Liver (tissue), 9 donors: ENCODE measurements around the gene BTRC. TPM values are rescaled to one million over a fixed set of nuclear protein-coding genes. Genes with fewer than 3 reads are reported as not detected.

Source experiments
- DNase-seq: peaks from one replicate; pipeline ENCODE4 v3.0.0-alpha.2; 2017; ENCODE audit warnings: low spot score
- H3K27ac ChIP-seq, 2 donors: one replicate each; pipeline ENCODE4 v1.7.0; 2013; ENCODE audit warnings: inconsistent platforms in 2 of 2, low read length in 2 of 2, control low read depth in 1 of 2, low read depth in 1 of 2, mild to moderate bottlenecking in 1 of 2
- H3K27me3 ChIP-seq, 4 donors: one replicate each; pipeline versions ENCODE4 v1.6.1 to v1.7.0; 2013; ENCODE audit warnings: low read length in 3 of 4, inconsistent platforms in 1 of 4, mild to moderate bottlenecking in 1 of 4, moderate library complexity in 1 of 4; ENCODE audit not compliant: control insufficient read depth in 4 of 4, insufficient read depth in 4 of 4
- H3K36me3 ChIP-seq, 4 donors: one replicate each; pipeline versions ENCODE4 v1.6.1 to v1.7.0; 2013; ENCODE audit warnings: low read length in 3 of 4, mild to moderate bottlenecking in 3 of 4, low read depth in 1 of 4, moderate library complexity in 1 of 4; ENCODE audit not compliant: control insufficient read depth in 4 of 4, insufficient read depth in 3 of 4
- H3K4me1 ChIP-seq, 4 donors: one replicate each; pipeline versions ENCODE4 v1.6.1 to v1.7.0; 2013; ENCODE audit warnings: low read length in 3 of 4, mild to moderate bottlenecking in 3 of 4, moderate library complexity in 1 of 4; ENCODE audit not compliant: control insufficient read depth in 4 of 4, insufficient read depth in 4 of 4
- H3K4me3 ChIP-seq, 3 donors: one replicate each; pipeline versions ENCODE4 v1.6.1 to v1.7.0; 2013; ENCODE audit warnings: low read length in 3 of 3, control low read depth in 1 of 3, low read depth in 1 of 3, mild to moderate bottlenecking in 1 of 3
- H3K9ac ChIP-seq, 2 donors: one replicate each; pipeline ENCODE4 v1.7.0; 2013; ENCODE audit warnings: low read length in 2 of 2, mild to moderate bottlenecking in 2 of 2, moderate library complexity in 2 of 2, control low read depth in 1 of 2, low read depth in 1 of 2
- H3K9me3 ChIP-seq, 4 donors: one replicate each; pipeline versions ENCODE4 v1.6.1 to v1.7.0; 2013; ENCODE audit warnings: low read length in 3 of 4; ENCODE audit not compliant: control insufficient read depth in 4 of 4
- EGR1 ChIP-seq, 2 donors: IDR thresholded peaks; 2 replicates each; pipeline ENCODE4 v1.6.1; 2016 to 2018; ENCODE audit warnings: antibody characterized with exemption in 2 of 2, low read depth in 2 of 2
- FOXA1 ChIP-seq: IDR thresholded peaks from 2 replicates; pipeline ENCODE4 v1.6.1; 2016; ENCODE audit warnings: antibody characterized with exemption
- FOXA2 ChIP-seq: IDR thresholded peaks from 2 replicates; pipeline ENCODE4 v1.6.1; 2016; ENCODE audit warnings: antibody characterized with exemption
- HNF4A ChIP-seq, 2 donors: conservative IDR thresholded peaks; 2 replicates each; pipeline ENCODE4 v1.6.1; 2016; ENCODE audit warnings: antibody characterized with exemption in 2 of 2, mild to moderate bottlenecking in 2 of 2
- HNF4G ChIP-seq: IDR thresholded peaks from 2 replicates; pipeline ENCODE4 v1.6.1; 2016; ENCODE audit warnings: antibody characterized with exemption
- JUND ChIP-seq, 2 donors: IDR thresholded peaks; 2 replicates each; pipeline ENCODE4 v1.6.1; 2016; ENCODE audit warnings: antibody characterized with exemption in 2 of 2
- NR2F2 ChIP-seq: IDR thresholded peaks from 2 replicates; pipeline ENCODE4 v1.6.1; 2016; ENCODE audit warnings: antibody characterized with exemption
- RXRA ChIP-seq, 2 donors: IDR thresholded peaks; 2 replicates each; pipeline ENCODE4 v1.6.1; 2017 to 2018; ENCODE audit warnings: antibody characterized with exemption in 2 of 2, mild to moderate bottlenecking in 1 of 2
- SP1 ChIP-seq: IDR thresholded peaks from 2 replicates; pipeline ENCODE4 v1.6.1; 2018; ENCODE audit warnings: antibody characterized with exemption, mild to moderate bottlenecking
- TAF1 ChIP-seq: conservative IDR thresholded peaks from 2 replicates; pipeline ENCODE4 v1.6.1; 2016; ENCODE audit warnings: antibody characterized with exemption, mild to moderate bottlenecking
- YY1 ChIP-seq: IDR thresholded peaks from 2 replicates; pipeline ENCODE4 v1.6.1; 2016; ENCODE audit warnings: antibody characterized with exemption, mild to moderate bottlenecking
- WGBS: extraction: QIAGEN DNeasy Blood & Tissue Kit; methylation state at CpG from one replicate; pipeline ENCODE4 v1.1.7; 2013; 5-methylcytosine and 5-hydroxymethylcytosine counted together
- polyA plus RNA-seq, 2 donors: library from polyadenylated mRNA; stranded (reverse) in 1 of 2; unstranded in 1 of 2; fragments of 200-250 nt in 1 of 2; fragments of >200 nt in 1 of 2; fragmentation: Nextera tagmentation in 1 of 2; extraction: Ambion mirVana in 1 of 2; gene quantifications; one replicate each; pipeline versions ENCODE4 v1.2.1 to v1.2.3, GENCODE V29; 2013 to 2015
- total RNA-seq, 2 donors: library from RNA; depleted of rRNA; stranded (reverse); fragments of >200 nt; gene quantifications; one replicate each; pipeline ENCODE4 v1.2.3, GENCODE V29; 2014
- TF ChIP-seq, protein P1 (sequence below): IDR thresholded peaks from 2 replicates; pipeline ENCODE4 v1.6.1; 2016; ENCODE audit warnings: antibody characterized with exemption
- TF ChIP-seq, protein P2 (sequence below): IDR thresholded peaks from 2 replicates; pipeline ENCODE4 v1.6.1; 2016; ENCODE audit warnings: antibody characterized with exemption, mild to moderate bottlenecking
- TF ChIP-seq, protein P3 (sequence below): IDR thresholded peaks from 2 replicates; pipeline ENCODE4 v1.6.1; 2016; ENCODE audit warnings: antibody characterized with exemption
- TF ChIP-seq, protein P4 (sequence below): IDR thresholded peaks from 2 replicates; pipeline ENCODE4 v1.6.1; 2016; ENCODE audit warnings: antibody characterized with exemption
- donor health status: healthy.
- donor health status: healthy.
- donor health status: healthy.
- donor health status: healthy.
- donor health status: healthy.

BTRC gene
- total and polyA plus RNA-seq, 4 donors, result 2.7 to 28.2 (median 5.9) TPM

DNA sequence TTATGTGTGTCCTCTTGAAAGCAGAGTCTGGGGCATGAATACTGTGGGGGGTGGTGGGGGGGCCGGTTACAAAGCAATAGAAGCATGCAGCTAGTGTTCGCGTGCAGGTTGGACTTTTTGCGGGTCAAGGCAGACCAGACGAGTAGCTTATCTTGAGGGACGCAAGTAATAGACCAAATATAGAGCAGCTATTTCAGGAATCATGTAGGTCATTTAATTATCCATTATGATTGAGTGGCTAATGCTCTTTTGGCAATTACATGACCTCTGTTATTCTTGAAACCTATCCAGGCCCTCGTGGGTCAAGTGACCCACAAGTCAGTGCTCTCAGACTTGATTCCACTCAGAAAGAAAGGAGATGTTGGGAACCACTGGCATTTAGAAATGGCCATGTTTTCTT is 93.0 kb downstream of the BTRC start:
- H3K9ac ChIP-seq, result no peak overlapping the region
- TF ChIP-seq, protein P1, sequence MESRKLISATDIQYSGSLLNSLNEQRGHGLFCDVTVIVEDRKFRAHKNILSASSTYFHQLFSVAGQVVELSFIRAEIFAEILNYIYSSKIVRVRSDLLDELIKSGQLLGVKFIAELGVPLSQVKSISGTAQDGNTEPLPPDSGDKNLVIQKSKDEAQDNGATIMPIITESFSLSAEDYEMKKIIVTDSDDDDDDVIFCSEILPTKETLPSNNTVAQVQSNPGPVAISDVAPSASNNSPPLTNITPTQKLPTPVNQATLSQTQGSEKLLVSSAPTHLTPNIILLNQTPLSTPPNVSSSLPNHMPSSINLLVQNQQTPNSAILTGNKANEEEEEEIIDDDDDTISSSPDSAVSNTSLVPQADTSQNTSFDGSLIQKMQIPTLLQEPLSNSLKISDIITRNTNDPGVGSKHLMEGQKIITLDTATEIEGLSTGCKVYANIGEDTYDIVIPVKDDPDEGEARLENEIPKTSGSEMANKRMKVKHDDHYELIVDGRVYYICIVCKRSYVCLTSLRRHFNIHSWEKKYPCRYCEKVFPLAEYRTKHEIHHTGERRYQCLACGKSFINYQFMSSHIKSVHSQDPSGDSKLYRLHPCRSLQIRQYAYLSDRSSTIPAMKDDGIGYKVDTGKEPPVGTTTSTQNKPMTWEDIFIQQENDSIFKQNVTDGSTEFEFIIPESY, result no peak
- TF ChIP-seq RXRA (IDR thresholded peaks at IDR 0.05) (peak; percentile 56 to 68), NR2F2 (peak; percentile 37)
- H3K4me1 ChIP-seq, result peaks cover 0 to 2% (median 0%) of the 10 kb centered on the region in 4 donors
- no peaks in the 10 kb centered on the region for H3K9me3 ChIP-seq
- H3K4me3 ChIP-seq, result no peak overlapping the region
- no peak overlapping the region for H3K27ac ChIP-seq
- 81% methylated on average over 7 of the region's 7 CpGs for WGBS
- no peak for DNase-seq
- no peaks in the 10 kb centered on the region for H3K36me3 ChIP-seq
- no peaks in the 10 kb centered on the region for H3K27me3 ChIP-seq

DNA sequence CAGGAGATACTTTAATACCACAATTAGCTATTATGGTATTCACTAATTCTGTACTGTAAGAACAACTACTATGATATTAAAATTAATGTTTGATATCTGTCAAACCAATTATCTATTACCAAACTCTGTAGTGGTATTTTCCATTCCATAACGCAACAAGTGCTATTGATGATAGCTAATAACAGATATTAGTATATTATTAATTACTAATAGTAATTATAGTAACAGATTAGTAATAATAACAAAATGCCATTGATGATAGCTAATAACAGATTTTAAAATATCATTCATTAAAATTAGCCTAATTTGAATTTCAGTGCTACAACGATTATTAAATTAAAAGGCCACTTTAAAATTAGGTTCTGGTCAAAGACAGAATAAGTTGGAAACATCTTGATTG is 93.5 kb downstream of the BTRC start:
- TF ChIP-seq RXRA (IDR thresholded peaks at IDR 0.05) (no peak), HNF4A (conservative IDR thresholded peaks at IDR 0.05) (no peak), NR2F2 (no peak), TAF1 (no peak), FOXA2 (no peak)
- TF ChIP-seq, protein P2, sequence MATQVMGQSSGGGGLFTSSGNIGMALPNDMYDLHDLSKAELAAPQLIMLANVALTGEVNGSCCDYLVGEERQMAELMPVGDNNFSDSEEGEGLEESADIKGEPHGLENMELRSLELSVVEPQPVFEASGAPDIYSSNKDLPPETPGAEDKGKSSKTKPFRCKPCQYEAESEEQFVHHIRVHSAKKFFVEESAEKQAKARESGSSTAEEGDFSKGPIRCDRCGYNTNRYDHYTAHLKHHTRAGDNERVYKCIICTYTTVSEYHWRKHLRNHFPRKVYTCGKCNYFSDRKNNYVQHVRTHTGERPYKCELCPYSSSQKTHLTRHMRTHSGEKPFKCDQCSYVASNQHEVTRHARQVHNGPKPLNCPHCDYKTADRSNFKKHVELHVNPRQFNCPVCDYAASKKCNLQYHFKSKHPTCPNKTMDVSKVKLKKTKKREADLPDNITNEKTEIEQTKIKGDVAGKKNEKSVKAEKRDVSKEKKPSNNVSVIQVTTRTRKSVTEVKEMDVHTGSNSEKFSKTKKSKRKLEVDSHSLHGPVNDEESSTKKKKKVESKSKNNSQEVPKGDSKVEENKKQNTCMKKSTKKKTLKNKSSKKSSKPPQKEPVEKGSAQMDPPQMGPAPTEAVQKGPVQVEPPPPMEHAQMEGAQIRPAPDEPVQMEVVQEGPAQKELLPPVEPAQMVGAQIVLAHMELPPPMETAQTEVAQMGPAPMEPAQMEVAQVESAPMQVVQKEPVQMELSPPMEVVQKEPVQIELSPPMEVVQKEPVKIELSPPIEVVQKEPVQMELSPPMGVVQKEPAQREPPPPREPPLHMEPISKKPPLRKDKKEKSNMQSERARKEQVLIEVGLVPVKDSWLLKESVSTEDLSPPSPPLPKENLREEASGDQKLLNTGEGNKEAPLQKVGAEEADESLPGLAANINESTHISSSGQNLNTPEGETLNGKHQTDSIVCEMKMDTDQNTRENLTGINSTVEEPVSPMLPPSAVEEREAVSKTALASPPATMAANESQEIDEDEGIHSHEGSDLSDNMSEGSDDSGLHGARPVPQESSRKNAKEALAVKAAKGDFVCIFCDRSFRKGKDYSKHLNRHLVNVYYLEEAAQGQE, result no peak
- TF ChIP-seq, protein P3, sequence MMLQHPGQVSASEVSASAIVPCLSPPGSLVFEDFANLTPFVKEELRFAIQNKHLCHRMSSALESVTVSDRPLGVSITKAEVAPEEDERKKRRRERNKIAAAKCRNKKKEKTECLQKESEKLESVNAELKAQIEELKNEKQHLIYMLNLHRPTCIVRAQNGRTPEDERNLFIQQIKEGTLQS, result no peak
- TF ChIP-seq, protein P4, sequence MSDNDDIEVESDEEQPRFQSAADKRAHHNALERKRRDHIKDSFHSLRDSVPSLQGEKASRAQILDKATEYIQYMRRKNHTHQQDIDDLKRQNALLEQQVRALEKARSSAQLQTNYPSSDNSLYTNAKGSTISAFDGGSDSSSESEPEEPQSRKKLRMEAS, result no peak
- Histone ChIP-seq H3K27me3 (no peaks in the 10 kb centered on the region), H3K9ac (no peak overlapping the region), H3K27ac (no peak overlapping the region), H3K4me3 (no peak overlapping the region), H3K9me3 (no peaks in the 10 kb centered on the region), H3K4me1 (no peaks in the 10 kb centered on the region), H3K36me3 (no peaks in the 10 kb centered on the region)
- DNase-seq, result no peak
- WGBS, result over 99% methylated on average over 2 of the region's 2 CpGs

DNA sequence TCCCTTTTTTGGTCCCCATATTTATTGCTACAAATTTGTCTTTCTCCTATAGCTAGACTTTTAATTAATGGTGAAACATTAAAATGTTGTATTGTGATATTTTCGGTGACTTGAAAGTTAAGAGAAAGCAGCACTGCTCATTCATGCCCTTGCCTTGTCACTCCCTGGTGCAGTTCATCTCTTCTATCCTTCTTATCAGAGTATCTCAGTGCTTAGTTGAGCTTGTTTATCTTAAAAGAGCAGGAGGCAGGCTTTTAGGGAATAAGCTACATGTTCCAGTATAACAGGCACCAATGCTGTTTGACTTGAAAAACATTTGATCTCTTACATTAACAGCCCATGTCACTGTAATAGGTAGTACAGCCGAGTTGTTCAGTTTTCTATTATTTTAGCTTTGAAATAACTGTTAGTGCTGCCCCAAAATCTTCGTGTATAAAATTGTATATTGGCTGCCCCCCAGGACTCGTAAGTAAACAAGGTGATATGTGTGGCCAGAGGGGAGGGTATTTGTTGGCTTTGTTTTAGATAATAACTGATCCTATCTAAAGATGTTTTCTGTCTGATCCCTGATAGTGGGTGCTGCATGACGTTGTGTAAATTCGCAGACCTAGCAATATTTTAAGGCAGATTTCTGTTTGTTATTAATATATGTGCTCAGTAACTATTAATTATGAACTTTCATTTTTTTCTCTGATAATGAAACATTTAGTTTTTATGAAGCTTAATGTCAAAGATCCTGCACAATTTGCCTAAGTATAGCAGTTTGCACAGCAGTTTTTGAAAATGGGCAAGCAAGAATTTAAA is 96.5 kb downstream of the BTRC start:
- H3K4me3 ChIP-seq, result no peak overlapping the region
- no peak for DNase-seq
- H3K36me3 ChIP-seq, result no peaks in the 10 kb centered on the region
- H3K9ac ChIP-seq, result no peak overlapping the region
- peaks cover 0 to 1% (median 0%) of the 10 kb centered on the region in 4 donors for H3K4me1 ChIP-seq
- WGBS, result 80% methylated on average over 6 of the region's 6 CpGs
- no peak overlapping the region for H3K27ac ChIP-seq
- no peaks in the 10 kb centered on the region for H3K27me3 ChIP-seq
- H3K9me3 ChIP-seq, result no peaks in the 10 kb centered on the region
- TF ChIP-seq YY1, result no peak
- TF ChIP-seq JUND (IDR thresholded peaks at IDR 0.05), result no peak
- no peak for TF ChIP-seq FOXA1
- TF ChIP-seq, protein P1, result no peak
- no peak for TF ChIP-seq RXRA (IDR thresholded peaks at IDR 0.05)
- no peak for TF ChIP-seq EGR1 (IDR thresholded peaks at IDR 0.05; ENCODE audit: low read depth in 2 of 2)
- no peak for TF ChIP-seq NR2F2
- TF ChIP-seq, protein P2, result no peak
- no peak for TF ChIP-seq SP1
- no peak for TF ChIP-seq HNF4G
- TF ChIP-seq HNF4A (conservative IDR thresholded peaks at IDR 0.05), result no peak
